Measurements from ENCODE around the gene MRPL28.
A peak's percentile ranks its signal among the peaks of the same experiment; 100 is the strongest.

The MRPL28 gene

GRCh38 chr16:368388-369158 lies 1.8 kb downstream of the MRPL28 start:
- CTCF ChIA-PET, result no interaction called here
- no peak for TF ChIP-seq CTCF (conservative IDR thresholded peaks at IDR 0.05; ENCODE audit: low read depth)
- no peak for DNase-seq (ENCODE audit: low spot score)
- H3K27ac ChIP-seq, result peak overlapping the region; percentile 65
- POLR2A ChIA-PET (ENCODE audit: low non-redundant PET), result no interaction called here

GRCh38 chr16:367333-367903 lies 2.9 kb downstream of the MRPL28 start:
- TF ChIP-seq CTCF (conservative IDR thresholded peaks at IDR 0.05; ENCODE audit: low read depth), result no peak
- H3K27ac ChIP-seq, result peak overlapping the region; percentile 65
- POLR2A ChIA-PET (ENCODE audit: low non-redundant PET), result no interaction called here
- CTCF ChIA-PET, result no interaction called here
- DNase-seq (ENCODE audit: low spot score), result no peak

GRCh38 chr16:366476-366875 lies 3.9 kb downstream of the MRPL28 start:
- CTCF ChIA-PET, result interaction anchor here (0.6 kb wide), 1 partner anchor 14 kb away, joined by 4 read pairs; the partner anchor contains the start of gene AXIN1
- H3K27ac ChIP-seq, result peak overlapping the region; percentile 65
- POLR2A ChIA-PET (ENCODE audit: low non-redundant PET), result no interaction called here

GRCh38 chr16:364595-365491 lies 5.5 kb downstream of the MRPL28 start:
- POLR2A ChIA-PET (ENCODE audit: low non-redundant PET), result interaction anchor here (0.7 kb wide), 1 partner anchor 60 kb away, joined by 3 read pairs; the partner anchor contains the start of gene RAB11FIP3
- no peak for DNase-seq (ENCODE audit: low spot score)
- CTCF ChIA-PET, result interaction anchor here (0.7 kb wide), 1 partner anchor 299 kb away, joined by 3 read pairs; no protein-coding TSS in a partner anchor
- TF ChIP-seq CTCF (conservative IDR thresholded peaks at IDR 0.05; ENCODE audit: low read depth), result no peak
- peak overlapping the region; percentile 65 for H3K27ac ChIP-seq

More at GRCh38 chr16:366476-366875, 3.9 kb downstream of the MRPL28 start:
- TF ChIP-seq CTCF (conservative IDR thresholded peaks at IDR 0.05; ENCODE audit: low read depth), result no peak
- no peak for DNase-seq (ENCODE audit: low spot score)

- CTCF ChIA-PET, result interaction anchor here (0.7 to 2.2 kb wide), 2 partner anchors 256 to 298 kb away, joined by 3 to 15 read pairs; no protein-coding TSS in a partner anchor
- POLR2A ChIA-PET (ENCODE audit: low non-redundant PET), result no interaction called here
- no peak for TF ChIP-seq CTCF (conservative IDR thresholded peaks at IDR 0.05; ENCODE audit: low read depth)
- H3K27ac ChIP-seq, result peak overlapping the region; percentile 65; the same call in 1 of the 2 replicates
- no peak for DNase-seq (ENCODE audit: low spot score)
Observed at GRCh38 chr16:363766-364490, 6.4 kb downstream of the MRPL28 start.
